ENCODE data around the gene MIEF2.
"Not testable (repeated sequence)": the region's sequence is repeated elsewhere in the genome, so short reads cannot be mapped to it uniquely, and the experiment has no call there.

The MIEF2 gene

GRCh38 chr17:18257982-18258355 is 2.5 kb upstream of the MIEF2 start:
- peak; percentile 20 for DNase-seq

- peak; percentile 16 for DNase-seq
Observed at GRCh38 chr17:18258356-18259038, 2.0 kb upstream of the MIEF2 start, which contains the start of gene FLII. TSS of gene FLII (minus strand) at chr17:18258738. CDS start at chr17:18258690, 48 bp downstream.

GRCh38 chr17:18259621-18260331 is 686 bp upstream of the MIEF2 start:
- DNase-seq = peak; percentile 39

- DNase-seq = peak; percentile 21
Observed at GRCh38 chr17:18261146-18261515, 669 bp downstream of the MIEF2 start.

GRCh38 chr17:18261659-18262058 is 1.2 kb downstream of the MIEF2 start:
- no peak for DNase-seq

- DNase-seq = no peak
Observed at GRCh38 chr17:18262111-18262510, 1.6 kb downstream of the MIEF2 start.

GRCh38 chr17:18262641-18263040 is 2.2 kb downstream of the MIEF2 start:
- no peak for DNase-seq

- DNase-seq = no peak
Observed at GRCh38 chr17:18263885-18264682, 3.6 kb downstream of the MIEF2 start.

- no peak for DNase-seq
Observed at GRCh38 chr17:18267366-18267765, 6.9 kb downstream of the MIEF2 start.

- peak; percentile 65 for DNase-seq
Observed at GRCh38 chr17:18267927-18268711, 7.7 kb downstream of the MIEF2 start.

- DNase-seq = no peak
Observed at GRCh38 chr17:18270046-18270931, 9.8 kb downstream of the MIEF2 start.

- no peak for DNase-seq
Observed at GRCh38 chr17:18277076-18277475, 16.6 kb downstream of the MIEF2 start.

- no peak for DNase-seq
Observed at GRCh38 chr17:18278867-18279266, 18.4 kb downstream of the MIEF2 start.

GRCh38 chr17:18280249-18280648 is 19.8 kb downstream of the MIEF2 start:
- no peak for DNase-seq

- DNase-seq = no peak
Observed at GRCh38 chr17:18280766-18281371, 20.4 kb downstream of the MIEF2 start.

- DNase-seq = no peak
Observed at GRCh38 chr17:18281788-18282187, 21.3 kb downstream of the MIEF2 start.

- DNase-seq = no peak
Observed at GRCh38 chr17:18285296-18285695, 24.8 kb downstream of the MIEF2 start.

GRCh38 chr17:18291718-18292540 is 31.5 kb downstream of the MIEF2 start:
- DNase-seq = no peak

- not testable (repeated sequence) for DNase-seq
Observed at GRCh38 chr17:18298061-18298460, 37.6 kb downstream of the MIEF2 start.

- no peak for DNase-seq
Observed at GRCh38 chr17:18300725-18301480, 40.4 kb downstream of the MIEF2 start.
